SK-N-SH treated with all-trans-retinoic acid at 6 μM for 48 hours (cell line): Measurements from ENCODE around the gene EML1.

Experiments
- ATAC-seq: fragments of 200-7000 bp; cut with Tn5 transposase; 3 replicates; pipeline ENCODE4 v1.9.1; 2020; ENCODE audit warnings: mild to moderate bottlenecking, moderate library complexity
- ARNTL ChIP-seq: fragments of 450-650 bp; formaldehyde crosslinking; IDR thresholded peaks from 2 replicates; pipeline ENCODE4 v1.5.0; 2020; ENCODE audit warnings: low read depth, mild to moderate bottlenecking, moderate library complexity, borderline replicate concordance
- BACH2 ChIP-seq: fragments of 250-450 bp; sonication (Bioruptor Pico); IDR thresholded peaks from 2 replicates; pipeline ENCODE4 v1.9.0; 2021; ENCODE audit warnings: mild to moderate bottlenecking, borderline replicate concordance
- CREB5 ChIP-seq: fragments of 250-450 bp; sonication (Bioruptor Pico); IDR thresholded peaks from 2 replicates; pipeline ENCODE4 v1.5.1; 2020; ENCODE audit warnings: low read depth, mild to moderate bottlenecking, moderate library complexity
- CSRNP3 ChIP-seq: fragments of 250-450 bp; sonication (Bioruptor Pico); IDR thresholded peaks from 2 replicates; pipeline ENCODE4 v1.5.1; 2021; ENCODE audit warnings: mild to moderate bottlenecking, moderate library complexity
- ESRRG ChIP-seq: fragments of 250-450 bp; sonication (Bioruptor Pico); IDR thresholded peaks from 2 replicates; pipeline ENCODE4 v1.6.1; 2021; ENCODE audit warnings: mild to moderate bottlenecking
- GLIS3 ChIP-seq: fragments of 250-450 bp; sonication (Bioruptor Pico); IDR thresholded peaks from 2 replicates; pipeline ENCODE4 v1.5.0; 2020; ENCODE audit warnings: mild to moderate bottlenecking, moderate library complexity
- ISL1 ChIP-seq: fragments of 250-450 bp; sonication (Bioruptor Pico); IDR thresholded peaks from 2 replicates; pipeline ENCODE4 v2.1.2; 2022; ENCODE audit warnings: mild to moderate bottlenecking, moderate library complexity
- OSR1 ChIP-seq: fragments of 250-450 bp; sonication (Bioruptor Pico); IDR thresholded peaks from 2 replicates; pipeline ENCODE4 v1.8.0; 2022; ENCODE audit warnings: moderate library complexity, mild to moderate bottlenecking, inconsistent platforms
- PATZ1 ChIP-seq: fragments of 250-450 bp; sonication (Bioruptor Pico); IDR thresholded peaks from 2 replicates; pipeline ENCODE4 v1.8.0; 2020; ENCODE audit warnings: mild to moderate bottlenecking, moderate library complexity, borderline replicate concordance
- POU6F1 ChIP-seq: fragments of 250-450 bp; sonication (Bioruptor Pico); IDR thresholded peaks from 2 replicates; pipeline ENCODE4 v1.8.0; 2021; ENCODE audit warnings: low read depth, mild to moderate bottlenecking, moderate library complexity, borderline replicate concordance
- PPARA ChIP-seq: fragments of 250-450 bp; sonication (Bioruptor Pico); IDR thresholded peaks from 2 replicates; pipeline ENCODE4 v1.5.0; 2020; ENCODE audit warnings: mild to moderate bottlenecking, borderline replicate concordance
- RARB ChIP-seq: fragments of 250-450 bp; sonication (Bioruptor Pico); IDR thresholded peaks from 2 replicates; pipeline ENCODE4 v1.8.0; 2021; ENCODE audit warnings: mild to moderate bottlenecking, moderate library complexity
- SNAI2 ChIP-seq: fragments of 250-450 bp; sonication (Bioruptor Pico); IDR thresholded peaks from 2 replicates; pipeline ENCODE4 v1.5.0; 2020; ENCODE audit warnings: mild to moderate bottlenecking, moderate library complexity
- TCF4 ChIP-seq: fragments of 250-450 bp; sonication (Bioruptor Pico); IDR thresholded peaks from 2 replicates; pipeline ENCODE4 v1.8.0; 2021; ENCODE audit warnings: mild to moderate bottlenecking, moderate library complexity, borderline replicate concordance
- TOX ChIP-seq: fragments of 250-450 bp; sonication (Bioruptor Pico); IDR thresholded peaks from 2 replicates; pipeline ENCODE4 v1.8.0; 2021; ENCODE audit warnings: mild to moderate bottlenecking, moderate library complexity, borderline replicate concordance
- TSHZ2 ChIP-seq: fragments of 250-450 bp; sonication (Bioruptor Pico); IDR thresholded peaks from 2 replicates; pipeline ENCODE4 v1.5.0; 2020; ENCODE audit warnings: mild to moderate bottlenecking, moderate library complexity
- ZFP3 ChIP-seq: fragments of 250-450 bp; sonication (Bioruptor Pico); IDR thresholded peaks from 2 replicates; pipeline ENCODE4 v1.5.0; 2020; ENCODE audit warnings: mild to moderate bottlenecking, moderate library complexity
- ZFP30 ChIP-seq: fragments of 450-650 bp; formaldehyde crosslinking; IDR thresholded peaks from 2 replicates; pipeline ENCODE4 v1.5.0; 2022; ENCODE audit warnings: mild to moderate bottlenecking, moderate library complexity
- ZNF565 ChIP-seq: fragments of 450-650 bp; formaldehyde crosslinking; conservative IDR thresholded peaks from 2 replicates; pipeline ENCODE4 v1.5.0; 2020; ENCODE audit warnings: low read depth, mild to moderate bottlenecking, moderate library complexity
- ZNF70 ChIP-seq: fragments of 450-650 bp; formaldehyde crosslinking; IDR thresholded peaks from 2 replicates; pipeline ENCODE4 v1.5.0; 2020; ENCODE audit warnings: mild to moderate bottlenecking, moderate library complexity
- ZNF8 ChIP-seq: fragments of 450-650 bp; formaldehyde crosslinking; IDR thresholded peaks from 2 replicates; pipeline ENCODE4 v1.5.0; 2020; ENCODE audit warnings: mild to moderate bottlenecking, moderate library complexity

EML1 gene

DNA sequence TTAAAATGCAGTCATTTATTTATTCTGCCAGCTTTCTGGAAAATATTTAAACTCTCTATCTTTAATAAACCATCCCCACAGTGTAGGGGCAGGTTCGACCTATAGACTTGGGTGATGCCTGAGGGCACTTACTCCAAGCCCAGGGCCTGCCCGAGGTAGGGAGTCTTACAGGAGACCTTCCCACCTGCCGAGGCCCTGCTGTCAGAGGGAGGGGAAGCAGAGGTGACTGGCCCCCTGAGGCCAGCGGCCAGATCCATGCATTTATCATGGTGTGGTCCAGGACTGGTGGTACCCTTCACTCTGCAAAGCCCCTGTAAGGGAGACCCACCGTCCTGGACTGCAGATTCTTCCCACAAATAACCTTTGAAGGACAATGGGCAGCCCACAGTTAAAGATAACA is 7.6 kb downstream of the EML1 start:
- no peak for ATAC-seq
- no peak for TF ChIP-seq TSHZ2 (CRISPR knock-in tag)
- TF ChIP-seq ZNF8 (CRISPR knock-in tag): no peak
- no peak for TF ChIP-seq CSRNP3 (CRISPR knock-in tag)
- no peak for TF ChIP-seq GLIS3
- TF ChIP-seq RARB (CRISPR knock-in tag): no peak
- TF ChIP-seq POU6F1 (CRISPR knock-in tag): no peak
- TF ChIP-seq CREB5 (CRISPR knock-in tag): no peak
- TF ChIP-seq ZFP3 (CRISPR knock-in tag): no peak
- TF ChIP-seq OSR1 (CRISPR knock-in tag): no peak
- TF ChIP-seq ZFP30: no peak
- TF ChIP-seq ESRRG (CRISPR knock-in tag): no peak
- no peak for TF ChIP-seq SNAI2 (CRISPR knock-in tag)
- TF ChIP-seq ZNF565: no peak
- no peak for TF ChIP-seq ISL1 (CRISPR knock-in tag)
- no peak for TF ChIP-seq ARNTL (CRISPR knock-in tag)
- no peak for TF ChIP-seq TCF4
- no peak for TF ChIP-seq TOX (CRISPR knock-in tag)
- no peak for TF ChIP-seq PPARA (CRISPR knock-in tag)
- TF ChIP-seq, all 23 proteins: peak for 0

DNA sequence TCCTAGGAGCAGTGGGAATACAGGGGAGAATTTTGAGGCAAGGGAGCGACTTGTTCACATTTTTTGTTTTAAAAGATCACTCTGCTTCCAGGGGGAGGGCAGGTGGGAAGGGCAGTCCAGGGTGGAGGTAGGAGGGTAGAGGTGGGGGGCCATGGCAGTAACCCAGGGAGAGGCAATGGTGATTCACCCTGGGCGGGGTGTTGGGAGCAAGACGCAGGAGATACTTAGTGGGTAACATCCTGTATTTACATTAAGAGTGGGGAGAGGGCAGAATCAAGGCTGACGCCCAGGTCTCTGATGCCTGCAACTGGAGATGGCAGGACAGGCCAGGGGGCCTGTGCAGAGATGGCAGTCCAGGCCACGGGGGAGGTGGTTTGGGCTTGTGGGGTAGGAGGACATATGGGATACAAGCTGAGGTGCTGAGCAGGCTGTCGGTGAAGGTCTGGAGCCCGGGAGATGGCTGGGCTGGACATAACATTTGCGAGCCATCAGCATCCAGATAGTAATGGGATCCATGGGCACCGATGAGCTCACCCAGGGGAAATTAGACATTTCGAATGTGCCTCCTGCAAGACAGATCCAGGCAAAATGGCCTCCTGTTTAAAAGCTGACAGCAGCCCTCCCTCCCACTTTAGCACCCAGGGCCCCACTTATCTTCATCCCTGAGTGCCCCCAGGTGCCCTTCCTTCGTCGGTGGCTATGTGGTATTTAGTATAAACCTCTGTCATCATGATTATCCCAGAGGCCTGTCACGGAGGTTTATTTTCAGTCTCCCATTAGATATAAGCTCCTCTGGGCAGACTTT is 9.3 kb downstream of the EML1 start:
- ATAC-seq: no peak
- TF ChIP-seq OSR1 (CRISPR knock-in tag) (no peak), GLIS3 (no peak), BACH2 (no peak), TSHZ2 (CRISPR knock-in tag) (no peak), ZNF565 (no peak), SNAI2 (CRISPR knock-in tag) (no peak), ZFP3 (CRISPR knock-in tag) (no peak), ZNF70 (CRISPR knock-in tag) (no peak), PPARA (CRISPR knock-in tag) (no peak), ARNTL (CRISPR knock-in tag) (no peak), TOX (CRISPR knock-in tag) (no peak), PATZ1 (CRISPR knock-in tag) (no peak)
